ENCODE measurements around the gene SDK1.
"Not testable (repeated sequence)": the region's sequence is repeated elsewhere in the genome, so short reads cannot be mapped to it uniquely, and the experiment has no call there.

The SDK1 gene

GRCh38 chr7:4245135-4245865 lies 944.2 kb downstream of the SDK1 start:
- no peak for DNase-seq

DNA sequence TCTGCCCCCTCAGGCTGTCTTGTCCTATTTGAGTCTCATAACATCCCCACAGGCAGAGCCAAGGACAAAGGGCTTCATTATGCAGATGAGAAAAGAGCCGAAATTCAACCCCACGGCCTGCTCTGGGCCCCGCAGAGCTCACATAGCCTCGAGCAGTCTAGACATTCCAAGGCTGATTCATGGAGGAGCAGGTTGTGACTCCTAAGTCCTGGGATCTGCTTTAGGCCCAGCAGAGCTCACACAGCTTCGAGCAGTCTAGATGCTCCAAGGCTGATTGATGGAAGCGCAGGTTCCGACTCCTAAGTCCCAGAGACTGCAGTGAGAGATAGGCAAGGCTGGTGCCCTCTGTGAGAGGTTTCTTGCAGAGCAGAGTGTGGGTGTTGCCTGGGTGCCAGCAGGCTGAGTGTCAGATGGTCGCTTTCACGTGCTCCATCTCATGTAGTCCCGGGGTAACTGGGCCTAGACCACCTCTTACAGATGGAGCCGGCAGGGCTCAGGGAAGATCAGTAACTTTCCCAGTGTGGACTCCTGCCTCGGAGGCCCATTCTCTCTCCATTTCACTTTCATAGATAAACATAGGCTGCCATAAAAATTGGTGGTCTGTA lies 944.9 kb downstream of the SDK1 start:
- DNase-seq = no peak

GRCh38 chr7:4246536-4246935 lies 945.5 kb downstream of the SDK1 start:
- DNase-seq = no peak

DNA sequence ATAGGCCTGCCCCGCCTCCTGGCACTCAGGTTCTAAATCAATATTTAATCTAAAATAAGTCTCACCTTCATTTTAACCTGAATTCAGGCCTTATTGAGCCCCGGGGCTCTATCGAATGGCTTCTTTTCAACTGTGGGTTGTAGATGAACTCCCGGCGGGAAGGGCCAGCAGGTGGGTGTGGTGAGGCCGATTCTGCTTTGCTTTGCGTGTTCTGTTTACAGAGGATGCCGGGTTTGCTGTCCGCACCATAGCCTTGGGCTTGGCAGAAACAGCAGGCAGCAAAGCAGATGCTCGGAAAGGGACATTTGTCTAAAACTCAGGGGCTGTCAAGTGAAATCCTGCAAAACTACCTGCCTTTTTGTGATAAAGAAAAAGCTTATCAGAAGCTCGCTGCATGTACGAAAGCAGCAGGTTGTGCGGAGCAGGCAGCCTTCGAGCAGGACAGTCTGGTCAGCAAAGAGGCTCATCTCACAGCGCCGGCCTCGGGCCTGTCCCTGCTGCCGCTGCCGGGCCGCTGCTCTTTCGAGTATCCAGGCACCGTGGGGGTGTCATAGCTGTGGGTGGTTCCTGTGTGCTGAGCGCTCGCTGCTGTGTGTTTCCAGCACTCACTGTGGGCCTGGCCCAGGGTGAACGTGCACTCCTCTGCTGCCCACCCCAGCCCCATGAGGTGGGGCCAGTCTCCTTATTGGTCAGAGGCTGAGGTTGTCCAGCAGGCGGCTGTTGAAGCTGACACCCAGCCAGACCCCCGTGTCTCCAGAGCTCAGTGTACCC lies 946.2 kb downstream of the SDK1 start:
- DNase-seq = no peak

DNA sequence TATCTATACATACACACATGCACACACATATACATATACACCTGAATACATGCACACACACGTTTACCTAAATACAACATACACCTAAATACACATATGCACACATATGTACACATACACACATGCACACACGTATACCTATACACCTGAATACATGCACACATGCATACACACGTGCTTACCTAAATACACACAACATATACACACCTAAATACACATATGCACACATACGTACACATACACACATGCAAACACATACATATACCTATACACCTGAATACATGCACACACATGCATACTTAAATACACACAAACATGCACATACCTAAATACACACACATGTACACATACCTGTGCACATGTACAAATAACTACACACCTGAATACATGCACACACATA lies 947.2 kb downstream of the SDK1 start:
- no peak for DNase-seq

DNA sequence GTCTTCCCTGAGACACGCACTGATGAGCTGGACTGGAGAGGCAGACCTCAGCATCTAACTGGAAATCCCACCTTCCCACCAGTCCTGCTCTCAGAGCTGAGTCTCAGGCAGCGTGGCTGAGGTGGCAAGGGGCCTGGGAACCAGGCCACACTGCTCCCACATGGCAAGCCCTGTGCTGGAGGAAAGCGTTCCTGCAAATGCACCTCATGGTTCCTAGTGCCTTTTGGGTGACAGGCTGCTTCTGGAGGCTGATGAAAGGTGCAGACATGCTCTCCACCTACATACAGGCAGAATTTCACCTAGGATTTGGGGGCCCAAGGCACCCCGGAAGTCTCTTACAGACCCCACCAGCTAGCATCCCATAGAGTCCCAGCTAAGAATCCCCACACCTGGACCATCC lies 948.2 kb downstream of the SDK1 start:
- no peak for DNase-seq

DNA sequence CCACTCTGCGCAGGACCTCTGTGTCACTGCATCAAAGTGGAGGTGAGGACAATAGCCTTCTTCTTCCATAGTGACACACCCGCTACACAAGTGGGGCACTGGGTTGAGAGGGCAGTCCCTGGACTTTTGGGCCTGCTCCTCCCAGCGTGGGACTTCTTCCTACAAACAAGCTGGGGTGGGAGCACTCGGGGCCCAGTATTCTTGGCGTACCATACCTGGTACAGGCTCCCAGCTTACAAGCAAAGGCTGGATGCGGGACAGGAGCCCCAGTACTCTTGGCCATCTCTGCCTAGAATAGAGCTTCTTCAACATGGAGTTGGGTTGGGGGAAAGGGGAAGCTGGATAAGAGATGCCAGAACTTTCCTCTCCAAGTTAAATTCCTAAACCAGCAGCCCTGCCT lies 954.3 kb downstream of the SDK1 start:
- no peak for DNase-seq

GRCh38 chr7:4256286-4256685 lies 955.2 kb downstream of the SDK1 start:
- no peak for DNase-seq

- DNase-seq = no peak
These were observed 956.4 kb downstream of the SDK1 start for GRCh38 chr7:4257146-4258111.

GRCh38 chr7:4260116-4260515 lies 959.1 kb downstream of the SDK1 start:
- not testable (repeated sequence) for DNase-seq

DNA sequence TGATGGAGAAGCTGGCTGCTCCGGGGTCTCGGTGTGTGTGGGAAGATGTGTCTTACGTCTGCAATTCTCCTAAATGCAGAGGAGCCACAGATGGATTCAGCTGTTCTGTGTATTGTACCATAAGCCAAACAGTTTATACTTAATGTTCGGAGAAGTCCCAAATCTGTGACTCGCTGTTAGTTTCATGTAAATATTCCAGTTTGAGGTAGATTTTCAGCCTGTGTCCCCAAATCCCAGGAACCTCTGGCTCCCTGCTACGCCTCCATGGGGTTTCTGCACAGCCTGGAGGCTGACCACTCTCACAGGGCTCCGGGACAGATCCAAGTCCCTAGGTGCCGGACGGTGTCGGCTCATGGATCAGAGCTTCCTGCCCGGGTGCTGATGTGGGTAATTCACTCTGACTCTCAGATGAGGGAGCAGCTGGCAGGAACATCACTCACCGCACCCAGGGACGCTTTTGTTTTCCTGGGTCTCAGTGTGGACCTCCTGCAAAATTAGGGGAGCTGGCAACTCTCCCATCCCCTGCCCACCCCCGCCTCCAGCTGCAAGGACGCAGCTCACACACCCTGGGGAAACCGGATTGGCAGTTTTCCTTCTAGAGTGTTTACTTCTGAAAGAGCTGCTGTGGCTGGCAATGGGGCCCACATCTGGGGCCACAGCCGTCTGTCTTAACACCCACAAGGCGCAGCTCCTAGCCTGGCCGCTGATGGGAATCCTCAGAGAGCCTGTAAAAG lies 960.0 kb downstream of the SDK1 start:
- DNase-seq = no peak

- no peak for DNase-seq
These were observed 960.5 kb downstream of the SDK1 start for GRCh38 chr7:4261601-4261960.

DNA sequence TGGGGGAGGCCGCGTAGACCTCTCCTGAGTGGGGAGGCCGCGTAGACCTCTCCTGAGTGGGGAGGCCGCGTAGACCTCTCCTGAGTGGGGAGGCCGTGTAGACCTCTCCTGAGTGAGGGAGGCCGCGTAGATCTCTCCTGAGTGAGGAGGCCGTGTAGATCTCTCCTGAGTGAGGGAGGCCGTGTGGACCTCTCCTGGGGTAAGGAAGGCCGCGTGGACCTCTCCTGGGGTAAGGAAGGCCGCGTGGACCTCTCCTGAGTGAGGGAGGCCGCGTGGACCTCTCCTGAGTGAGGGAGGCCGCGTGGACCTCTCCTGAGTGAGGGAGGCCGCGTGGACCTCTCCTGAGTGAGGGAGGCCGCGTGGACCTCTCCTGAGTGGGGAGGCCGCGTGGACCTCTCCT lies 963.2 kb downstream of the SDK1 start:
- DNase-seq = not testable (repeated sequence)

DNA sequence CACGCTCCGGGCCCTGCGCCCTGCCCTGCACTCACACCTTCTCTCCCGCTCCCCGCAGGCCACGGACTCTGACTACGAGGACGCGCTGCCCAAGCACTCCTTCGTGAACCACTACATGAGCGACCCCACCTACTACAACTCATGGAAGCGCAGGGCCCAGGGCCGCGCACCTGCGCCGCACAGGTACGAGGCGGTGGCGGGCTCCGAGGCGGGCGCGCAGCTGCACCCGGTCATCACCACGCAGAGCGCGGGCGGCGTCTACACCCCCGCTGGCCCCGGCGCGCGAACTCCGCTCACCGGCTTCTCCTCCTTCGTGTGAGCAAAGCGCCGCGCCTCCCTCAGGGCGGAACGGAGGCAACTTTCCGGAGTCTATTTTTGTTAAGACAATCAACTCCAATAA lies 964.0 kb downstream of the SDK1 start:
- DNase-seq = no peak

GRCh38 chr7:4265676-4266075 lies 964.6 kb downstream of the SDK1 start:
- no peak for DNase-seq

- no peak for DNase-seq
These were observed 965.4 kb downstream of the SDK1 start for GRCh38 chr7:4266270-4267040.

DNA sequence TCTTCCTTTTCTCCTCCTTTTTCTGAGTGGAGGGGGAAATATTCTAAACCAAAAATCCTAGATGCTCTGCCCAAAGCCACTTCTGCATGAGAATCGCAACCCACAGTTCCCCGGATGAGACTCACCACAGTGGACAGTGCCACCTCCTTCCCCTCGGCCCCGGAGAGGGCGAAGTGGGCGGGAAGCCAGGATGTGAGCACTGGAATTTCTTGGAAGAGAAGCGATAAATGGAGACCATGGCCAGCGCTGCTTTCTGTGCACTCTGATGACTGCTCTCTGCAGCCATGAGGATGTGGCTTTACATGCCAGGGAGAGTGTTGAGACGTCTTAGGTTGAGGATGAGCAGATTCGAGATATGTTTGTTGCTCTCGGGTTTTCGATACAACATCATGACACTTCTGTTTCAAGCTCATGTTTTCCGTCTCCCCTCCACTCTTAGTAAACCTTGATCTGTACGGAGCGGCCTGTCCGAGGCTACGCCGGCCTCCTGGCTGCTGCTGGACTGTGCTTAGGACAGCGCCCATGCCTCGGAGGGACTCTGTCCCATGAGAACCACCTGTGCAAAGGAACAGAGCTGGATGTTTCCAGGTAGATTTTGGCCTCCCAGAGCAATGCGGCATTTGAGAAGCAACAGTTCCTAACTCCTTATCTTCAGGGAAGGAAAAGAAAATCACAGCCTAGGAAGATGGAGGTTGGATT lies 966.4 kb downstream of the SDK1 start:
- no peak for DNase-seq

DNA sequence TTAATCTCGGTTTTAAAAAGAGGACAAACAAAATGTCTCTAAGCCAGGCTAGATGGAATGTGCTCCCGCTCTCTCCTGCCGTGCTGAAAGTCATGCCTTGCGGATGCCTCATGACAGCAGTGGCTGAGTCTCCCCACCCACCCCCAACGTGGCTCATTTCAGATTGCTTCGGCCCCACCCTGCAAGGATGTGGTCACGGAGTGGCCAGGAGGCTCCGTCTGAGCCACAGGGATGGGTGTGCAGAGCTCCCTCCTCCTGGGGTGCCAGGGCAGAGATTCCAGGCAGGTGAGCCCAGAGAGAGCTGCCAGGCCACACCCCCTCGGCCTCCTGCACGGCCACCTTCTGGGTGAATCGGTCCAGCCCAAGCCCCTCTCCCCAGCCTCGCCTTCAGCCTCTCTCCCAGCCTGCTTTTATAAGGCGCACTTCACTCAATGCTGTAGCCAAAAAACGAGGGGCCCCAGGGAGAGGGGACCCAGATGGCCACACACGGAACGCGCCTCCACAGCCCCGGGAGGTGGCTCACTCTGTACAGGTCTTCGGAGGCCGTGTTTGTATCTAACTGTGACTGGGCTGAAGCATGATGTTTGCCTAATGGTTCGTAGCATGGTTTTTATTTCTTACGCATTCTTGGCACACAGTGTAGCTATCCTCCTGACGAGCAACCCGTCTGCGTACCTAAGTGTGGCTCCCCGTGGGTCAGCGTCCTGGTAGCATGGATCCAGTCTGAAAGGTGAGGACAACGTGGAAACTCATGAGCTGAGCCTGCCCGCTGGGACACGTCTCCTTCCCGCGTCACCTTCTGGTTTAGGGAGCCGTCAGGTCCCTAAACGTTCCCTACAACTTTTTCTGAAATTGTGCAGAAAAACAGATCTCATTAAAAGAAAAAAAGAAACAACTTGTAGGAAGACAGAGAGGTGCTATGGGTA lies 967.3 kb downstream of the SDK1 start:
- no peak for DNase-seq

- no peak for DNase-seq
These were observed 968.0 kb downstream of the SDK1 start for GRCh38 chr7:4269086-4269485.

DNA sequence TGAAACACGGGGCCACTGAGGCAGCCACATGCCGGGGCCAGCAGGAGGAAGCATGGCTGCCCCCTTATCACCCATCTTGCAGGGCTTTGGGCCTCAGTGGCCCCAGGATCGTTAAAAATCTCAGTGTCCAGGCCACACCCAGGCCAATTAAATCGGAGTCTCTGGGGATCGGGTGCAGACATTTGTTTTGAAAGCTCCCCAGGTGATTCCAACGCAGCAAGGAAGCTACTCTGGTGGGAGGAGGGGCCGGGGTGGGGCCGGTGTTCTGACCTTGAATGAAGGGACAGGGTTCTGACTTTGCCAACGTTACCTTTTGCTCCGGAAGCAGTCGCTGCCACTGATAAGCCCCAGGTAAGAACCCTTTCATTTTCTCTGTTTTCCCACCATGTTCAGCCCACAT lies 968.7 kb downstream of the SDK1 start:
- no peak for DNase-seq
